ENCODE data around the gene SLFN5.
"Not testable (repeated sequence)": the region's sequence is repeated elsewhere in the genome, so short reads cannot be mapped to it uniquely, and the experiment has no call there.

The SLFN5 gene

DNA sequence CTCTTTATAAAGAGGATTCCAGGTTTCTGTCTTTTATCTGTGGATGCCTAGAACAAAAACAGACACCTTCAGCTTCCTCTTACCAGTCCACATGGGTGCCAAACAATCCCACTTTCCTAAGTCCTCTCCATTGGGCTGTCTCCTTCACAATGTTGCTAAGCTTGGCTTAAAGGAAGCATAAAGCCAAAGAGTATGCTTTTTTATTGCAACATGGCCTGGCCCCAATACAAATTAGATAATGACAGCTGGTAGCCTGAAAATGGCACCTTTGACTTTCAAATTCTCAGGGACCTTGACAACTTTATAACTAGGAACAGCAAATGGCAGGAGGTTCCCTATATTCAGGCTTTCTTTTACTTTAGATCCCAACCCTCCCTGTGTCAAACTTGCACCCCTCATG is 55.8 kb downstream of the SLFN5 start:
- no peak overlapping the region for H4K91ac ChIP-seq (ENCODE audit: low read depth, low read length, poor library complexity)
- H2BK120ac ChIP-seq (ENCODE audit: low read depth, low read length) = no peak overlapping the region
- H3K36me3 ChIP-seq (replicated peaks in 1 of 2; ENCODE audit: control insufficient read depth in 2 of 2, insufficient read depth in 2 of 2, low read length in 2 of 2) = no peaks in the 10 kb centered on the region
- no peak overlapping the region for H3K9ac ChIP-seq (ENCODE audit: low read depth, low read length, poor library complexity)
- H2BK12ac ChIP-seq (ENCODE audit: low read length) = no peak overlapping the region
- H3K4me2 ChIP-seq (ENCODE audit: insufficient read depth, low read length, poor library complexity, severe bottlenecking) = no peak overlapping the region
- H3K27ac ChIP-seq (replicated peaks; ENCODE audit: low read length) = no peak overlapping the region
- H3K4me3 ChIP-seq (ENCODE audit: low read length in 2 of 2) = no peak overlapping the region
- no peak overlapping the region for H3K18ac ChIP-seq (ENCODE audit: low read length)
- no peaks in the 10 kb centered on the region for H3K27me3 ChIP-seq (ENCODE audit: control insufficient read depth in 3 of 3, insufficient read depth in 3 of 3, low read depth in 1 of 3, low read length in 3 of 3)
- no peak overlapping the region for H3K23ac ChIP-seq (ENCODE audit: low read depth, low read length, poor library complexity)
- no peak overlapping the region for H2AFZ ChIP-seq (ENCODE audit: low read length)
- no peak overlapping the region for H2BK5ac ChIP-seq (ENCODE audit: low read length)
- H3K9me3 ChIP-seq (replicated peaks in 1 of 2; ENCODE audit: control insufficient read depth in 2 of 2, insufficient read depth in 1 of 2, low read depth in 1 of 2, low read length in 2 of 2) = peaks cover 3 to 4% of the 10 kb centered on the region in 2 donors
- H3K14ac ChIP-seq (ENCODE audit: low read length) = no peak overlapping the region
- no peaks in the 10 kb centered on the region for H3K79me1 ChIP-seq (ENCODE audit: low read depth, low read length)
- H2BK15ac ChIP-seq (ENCODE audit: low read length) = no peak overlapping the region
- DNase-seq (ENCODE audit: low spot score) = no peak
- H3K4ac ChIP-seq (ENCODE audit: low read length) = no peak overlapping the region
- H4K8ac ChIP-seq (ENCODE audit: low read depth, low read length) = no peak overlapping the region
- no peaks in the 10 kb centered on the region for H3K4me1 ChIP-seq (ENCODE audit: control insufficient read depth in 2 of 2, insufficient read depth in 1 of 2, low read depth in 1 of 2, low read length in 2 of 2)
- no peak overlapping the region for H2AK5ac ChIP-seq (ENCODE audit: low read depth, low read length)

DNA sequence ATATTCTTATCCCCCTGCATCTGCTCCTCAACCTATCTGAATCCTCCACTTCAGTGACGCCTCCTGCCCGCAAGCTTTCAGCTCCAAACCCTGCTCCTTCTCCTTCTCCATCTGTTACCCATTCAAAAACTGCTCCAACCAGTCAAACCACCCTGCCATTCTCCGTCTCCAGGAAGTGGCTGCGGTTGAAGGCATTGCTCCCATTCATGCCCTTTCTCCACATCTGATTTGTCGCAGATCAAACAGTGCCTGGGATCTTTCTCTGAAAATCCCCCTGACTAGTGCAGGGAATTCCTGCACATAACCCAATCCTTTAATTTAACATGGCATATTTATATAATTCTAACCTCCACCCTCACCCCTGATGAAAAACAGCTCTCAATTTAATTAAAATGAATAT is 56.3 kb downstream of the SLFN5 start:
- Histone ChIP-seq H3K9me3 (replicated peaks in 1 of 2; ENCODE audit: control insufficient read depth in 2 of 2, insufficient read depth in 1 of 2, low read depth in 1 of 2, low read length in 2 of 2) (peaks cover 3 to 4% of the 10 kb centered on the region in 2 donors), H3K79me1 (ENCODE audit: low read depth, low read length) (no peaks in the 10 kb centered on the region), H2AFZ (ENCODE audit: low read length) (no peak overlapping the region), H2BK5ac (ENCODE audit: low read length) (no peak overlapping the region), H3K27ac (replicated peaks; ENCODE audit: low read length) (no peak overlapping the region), H3K4me3 (ENCODE audit: low read length in 2 of 2) (no peak overlapping the region), H3K27me3 (ENCODE audit: control insufficient read depth in 3 of 3, insufficient read depth in 3 of 3, low read depth in 1 of 3, low read length in 3 of 3) (no peaks in the 10 kb centered on the region), H3K4me2 (ENCODE audit: insufficient read depth, low read length, poor library complexity, severe bottlenecking) (no peak overlapping the region), H2BK15ac (ENCODE audit: low read length) (no peak overlapping the region), H3K4ac (ENCODE audit: low read length) (no peak overlapping the region), H3K9ac (ENCODE audit: low read depth, low read length, poor library complexity) (no peak overlapping the region), H4K91ac (ENCODE audit: low read depth, low read length, poor library complexity) (no peak overlapping the region), H2BK12ac (ENCODE audit: low read length) (no peak overlapping the region), H3K18ac (ENCODE audit: low read length) (no peak overlapping the region), H3K14ac (ENCODE audit: low read length) (no peak overlapping the region), H3K23ac (ENCODE audit: low read depth, low read length, poor library complexity) (no peak overlapping the region), H2AK5ac (ENCODE audit: low read depth, low read length) (no peak overlapping the region), H3K4me1 (ENCODE audit: control insufficient read depth in 2 of 2, insufficient read depth in 1 of 2, low read depth in 1 of 2, low read length in 2 of 2) (no peaks in the 10 kb centered on the region), H2BK120ac (ENCODE audit: low read depth, low read length) (no peak overlapping the region), H3K36me3 (replicated peaks in 1 of 2; ENCODE audit: control insufficient read depth in 2 of 2, insufficient read depth in 2 of 2, low read length in 2 of 2) (no peaks in the 10 kb centered on the region), H4K8ac (ENCODE audit: low read depth, low read length) (no peak overlapping the region)
- no CpG with 5 or more reads among the region's 5 CpGs for WGBS, 2 donors (ENCODE audit: extremely low coverage in 2 of 2, insufficient read length in 2 of 2, insufficient replicate concordance in 1 of 2)
- DNase-seq (ENCODE audit: low spot score) = no peak

DNA sequence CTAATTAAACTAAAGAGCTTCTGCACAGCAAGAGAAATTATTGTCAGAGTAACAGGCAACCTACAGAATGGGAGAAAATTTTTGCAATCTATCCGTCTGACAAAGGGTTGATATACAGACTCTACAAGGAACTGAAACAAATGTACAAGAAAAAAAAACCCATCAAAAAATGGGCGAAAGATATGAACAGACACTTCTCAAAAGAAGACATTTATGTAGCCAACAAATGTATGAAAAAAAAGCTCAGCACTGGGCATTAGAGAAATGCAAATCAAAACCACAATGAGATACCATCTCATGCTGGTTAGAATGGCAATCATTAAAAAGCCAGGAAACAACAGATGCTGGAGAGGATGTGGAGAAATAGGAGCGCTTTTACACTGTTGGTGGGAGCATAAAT is 66.5 kb downstream of the SLFN5 start:
- not testable (repeated sequence) for H3K4me2 ChIP-seq (ENCODE audit: insufficient read depth, low read length, poor library complexity, severe bottlenecking); H3K4me3 ChIP-seq (ENCODE audit: low read length in 2 of 2); H3K4ac ChIP-seq (ENCODE audit: low read length); H2BK5ac ChIP-seq (ENCODE audit: low read length); H3K23ac ChIP-seq (ENCODE audit: low read depth, low read length, poor library complexity); H2AFZ ChIP-seq (ENCODE audit: low read length); H2BK120ac ChIP-seq (ENCODE audit: low read depth, low read length); H3K79me1 ChIP-seq (ENCODE audit: low read depth, low read length); H2BK15ac ChIP-seq (ENCODE audit: low read length); H3K9me3 ChIP-seq (replicated peaks in 1 of 2; ENCODE audit: control insufficient read depth in 2 of 2, insufficient read depth in 1 of 2, low read depth in 1 of 2, low read length in 2 of 2); H3K18ac ChIP-seq (ENCODE audit: low read length); H3K9ac ChIP-seq (ENCODE audit: low read depth, low read length, poor library complexity); H2BK12ac ChIP-seq (ENCODE audit: low read length); H3K27ac ChIP-seq (replicated peaks; ENCODE audit: low read length); H3K36me3 ChIP-seq (replicated peaks in 1 of 2; ENCODE audit: control insufficient read depth in 2 of 2, insufficient read depth in 2 of 2, low read length in 2 of 2); H4K91ac ChIP-seq (ENCODE audit: low read depth, low read length, poor library complexity); H2AK5ac ChIP-seq (ENCODE audit: low read depth, low read length); H4K8ac ChIP-seq (ENCODE audit: low read depth, low read length); DNase-seq (ENCODE audit: low spot score); H3K4me1 ChIP-seq (ENCODE audit: control insufficient read depth in 2 of 2, insufficient read depth in 1 of 2, low read depth in 1 of 2, low read length in 2 of 2); H3K14ac ChIP-seq (ENCODE audit: low read length)
- WGBS, 2 donors (ENCODE audit: extremely low coverage in 2 of 2, insufficient read length in 2 of 2, insufficient replicate concordance in 1 of 2) = no CpG with 5 or more reads among the region's 3 CpGs
- H3K27me3 ChIP-seq (ENCODE audit: control insufficient read depth in 3 of 3, insufficient read depth in 3 of 3, low read depth in 1 of 3, low read length in 3 of 3) = peaks cover 0 to 19% (median 14%) of the 10 kb centered on the region in 3 experiments

- Histone ChIP-seq H3K27ac (replicated peaks; ENCODE audit: low read length) (no peak overlapping the region), H3K4ac (ENCODE audit: low read length) (no peak overlapping the region), H3K23ac (ENCODE audit: low read depth, low read length, poor library complexity) (no peak overlapping the region), H2BK12ac (ENCODE audit: low read length) (no peak overlapping the region), H2BK15ac (ENCODE audit: low read length) (no peak overlapping the region), H2BK120ac (ENCODE audit: low read depth, low read length) (no peak overlapping the region), H3K14ac (ENCODE audit: low read length) (no peak overlapping the region), H3K4me2 (ENCODE audit: insufficient read depth, low read length, poor library complexity, severe bottlenecking) (no peak overlapping the region), H4K8ac (ENCODE audit: low read depth, low read length) (no peak overlapping the region), H4K91ac (ENCODE audit: low read depth, low read length, poor library complexity) (no peak overlapping the region), H3K9ac (ENCODE audit: low read depth, low read length, poor library complexity) (no peak overlapping the region), H2AK5ac (ENCODE audit: low read depth, low read length) (no peak overlapping the region), H2BK5ac (ENCODE audit: low read length) (no peak overlapping the region), H3K4me3 (ENCODE audit: low read length in 2 of 2) (no peak overlapping the region), H3K27me3 (ENCODE audit: control insufficient read depth in 3 of 3, insufficient read depth in 3 of 3, low read depth in 1 of 3, low read length in 3 of 3) (peaks cover 0 to 17% (median 16%) of the 10 kb centered on the region in 3 experiments), H3K36me3 (replicated peaks in 1 of 2; ENCODE audit: control insufficient read depth in 2 of 2, insufficient read depth in 2 of 2, low read length in 2 of 2) (no peaks in the 10 kb centered on the region), H3K18ac (ENCODE audit: low read length) (no peak overlapping the region), H2AFZ (ENCODE audit: low read length) (no peak overlapping the region), H3K79me1 (ENCODE audit: low read depth, low read length) (no peaks in the 10 kb centered on the region), H3K9me3 (replicated peaks in 1 of 2; ENCODE audit: control insufficient read depth in 2 of 2, insufficient read depth in 1 of 2, low read depth in 1 of 2, low read length in 2 of 2) (no peaks in the 10 kb centered on the region), H3K4me1 (ENCODE audit: control insufficient read depth in 2 of 2, insufficient read depth in 1 of 2, low read depth in 1 of 2, low read length in 2 of 2) (peaks cover 0 to 12% of the 10 kb centered on the region in 2 donors)
- WGBS, 2 donors (ENCODE audit: extremely low coverage in 2 of 2, insufficient read length in 2 of 2, insufficient replicate concordance in 1 of 2) = no CpG with 5 or more reads among the region's 3 CpGs
- DNase-seq (ENCODE audit: low spot score) = no peak
These were observed 69.5 kb downstream of the SLFN5 start for GRCh38 chr17:35312346-35312745.
